Left ventricle myocardium inferior (tissue), 1 donor: ENCODE results near the gene RASAL1. TPM values are rescaled to one million over a fixed set of nuclear protein-coding genes. Genes with fewer than 3 reads are reported as not detected.

Experiments
- DNase-seq: peaks from one replicate; pipeline ENCODE4 v3.0.0-alpha.2; 2020
- H3K27ac ChIP-seq: fragments of 200-600 bp; replicated peaks from 2 replicates; pipeline ENCODE4 v1.8.0; 2021
- H3K27me3 ChIP-seq: fragments of 200-600 bp; 2 replicates; pipeline ENCODE4 v1.8.0; 2021; ENCODE audit warnings: low read depth
- H3K36me3 ChIP-seq: fragments of 200-600 bp; 2 replicates; pipeline ENCODE4 v1.8.0; 2021
- H3K4me1 ChIP-seq: fragments of 200-600 bp; 2 replicates; pipeline ENCODE4 v1.8.0; 2021
- H3K4me3 ChIP-seq: fragments of 200-600 bp; 2 replicates; pipeline ENCODE4 v1.8.0; 2021; ENCODE audit warnings: mild to moderate bottlenecking, moderate library complexity
- H3K9me3 ChIP-seq: fragments of 200-600 bp; replicated peaks from 2 replicates; pipeline ENCODE4 v1.8.0; 2021
- intact Hi-C: fragments of 100-400 bp; cut with micrococcal nuclease; formaldehyde crosslinking; loops from one replicate; pipeline ENCODE4 v1.11.0; 2022
- microRNA-seq: library from miRNA; unstranded; fragments of <30 nt; microRNA quantifications from one replicate; pipeline ENCODE4 v1.2.0, GENCODE V29; 2020
- total RNA-seq: library from RNA; stranded (reverse); fragmentation: NEBNext Ultra II Directional; extraction: Animal tissue kit (Norgen Biotek cat#: 25700); gene quantifications from one replicate; pipeline ENCODE4 v1.2.1, GENCODE V29; 2021
- TF ChIP-seq, protein P1 (sequence below): fragments of 200-600 bp; IDR thresholded peaks from 2 replicates; pipeline ENCODE4 v1.8.0; 2021; ENCODE audit warnings: antibody characterized with exemption, mild to moderate bottlenecking, borderline replicate concordance
- donor health status: DM: no; HTN: yes; CAD: no; lungs with severe emphysema.

Gene RASAL1
- total RNA-seq, 1 donor from 2014 or later = not detected

DNA sequence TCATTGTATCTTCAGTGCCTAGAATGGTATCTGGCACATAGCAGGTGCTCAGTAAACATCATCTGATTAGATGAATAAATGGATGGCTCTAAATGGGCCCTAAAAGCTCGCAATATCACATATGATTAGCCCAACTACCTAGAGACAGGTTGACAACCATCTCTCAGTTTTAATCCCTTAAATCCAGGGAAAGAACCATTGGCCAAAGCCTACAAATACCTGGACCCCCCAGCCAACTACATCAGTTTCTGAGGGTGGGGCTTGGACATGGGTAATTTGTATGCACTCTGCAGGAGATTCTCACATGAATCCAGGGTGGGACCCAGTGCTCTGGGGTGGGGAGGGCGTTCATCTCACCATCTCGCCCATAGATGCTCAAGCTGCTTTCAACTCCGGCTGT is 83.8 kb downstream of the RASAL1 start:
- Histone ChIP-seq H3K4me3 (no peak overlapping the region), H3K27me3 (peaks cover 80% of the 10 kb centered on the region), H3K27ac (no peak overlapping the region), H3K9me3 (no peaks in the 10 kb centered on the region), H3K4me1 (peaks cover 6% of the 10 kb centered on the region), H3K36me3 (no peaks in the 10 kb centered on the region)
- intact Hi-C loops = no loop called here
- TF ChIP-seq, protein P1, sequence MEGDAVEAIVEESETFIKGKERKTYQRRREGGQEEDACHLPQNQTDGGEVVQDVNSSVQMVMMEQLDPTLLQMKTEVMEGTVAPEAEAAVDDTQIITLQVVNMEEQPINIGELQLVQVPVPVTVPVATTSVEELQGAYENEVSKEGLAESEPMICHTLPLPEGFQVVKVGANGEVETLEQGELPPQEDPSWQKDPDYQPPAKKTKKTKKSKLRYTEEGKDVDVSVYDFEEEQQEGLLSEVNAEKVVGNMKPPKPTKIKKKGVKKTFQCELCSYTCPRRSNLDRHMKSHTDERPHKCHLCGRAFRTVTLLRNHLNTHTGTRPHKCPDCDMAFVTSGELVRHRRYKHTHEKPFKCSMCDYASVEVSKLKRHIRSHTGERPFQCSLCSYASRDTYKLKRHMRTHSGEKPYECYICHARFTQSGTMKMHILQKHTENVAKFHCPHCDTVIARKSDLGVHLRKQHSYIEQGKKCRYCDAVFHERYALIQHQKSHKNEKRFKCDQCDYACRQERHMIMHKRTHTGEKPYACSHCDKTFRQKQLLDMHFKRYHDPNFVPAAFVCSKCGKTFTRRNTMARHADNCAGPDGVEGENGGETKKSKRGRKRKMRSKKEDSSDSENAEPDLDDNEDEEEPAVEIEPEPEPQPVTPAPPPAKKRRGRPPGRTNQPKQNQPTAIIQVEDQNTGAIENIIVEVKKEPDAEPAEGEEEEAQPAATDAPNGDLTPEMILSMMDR = no peak
- no peak for DNase-seq

GRCh38 chr12:113050795-113051194 is 84.8 kb downstream of the RASAL1 start:
- no peak for DNase-seq
- H3K4me1 ChIP-seq = no peaks in the 10 kb centered on the region
- TF ChIP-seq, protein P1 = no peak
- H3K27ac ChIP-seq = no peak overlapping the region
- no peaks in the 10 kb centered on the region for H3K36me3 ChIP-seq
- H3K27me3 ChIP-seq = peaks cover 77% of the 10 kb centered on the region
- intact Hi-C loops = no loop called here
- H3K9me3 ChIP-seq = no peaks in the 10 kb centered on the region
- H3K4me3 ChIP-seq = no peak overlapping the region

- Histone ChIP-seq H3K36me3 (no peaks in the 10 kb centered on the region), H3K4me3 (no peak overlapping the region), H3K9me3 (no peaks in the 10 kb centered on the region), H3K27ac (no peak overlapping the region), H3K4me1 (no peaks in the 10 kb centered on the region), H3K27me3 (peaks cover 75% of the 10 kb centered on the region)
- no peak for DNase-seq
- TF ChIP-seq, protein P1 = peak; percentile 27
- intact Hi-C loops = loop anchor here (2.0 to 10.0 kb wide), 2 partner anchors 49 to 125 kb away; no protein-coding TSS in a partner anchor
Measured at GRCh38 chr12:113049976-113050742, 85.4 kb downstream of the RASAL1 start.

Small RNA genes within 50 kb of the gene (microRNA-seq; reads per million reads assigned to microRNA genes)
- not detected for gene MIR7106

Other genes with a start within 250 kb of the RASAL1 start
- gene OAS1, start 228.8 kb downstream of the RASAL1 start, total RNA-seq = 4.8 TPM
- gene OAS3, start 197.3 kb downstream of the RASAL1 start, total RNA-seq = 5.4 TPM
- gene OAS2, start 157.2 kb downstream of the RASAL1 start, total RNA-seq = 4.8 TPM
- 1.5 TPM for gene DTX1, start 79.0 kb downstream of the RASAL1 start, total RNA-seq
- gene CFAP73, start 14.0 kb upstream of the RASAL1 start, total RNA-seq = not detected
- gene DDX54, start 49.7 kb upstream of the RASAL1 start, total RNA-seq = 34.7 TPM
- 17.9 TPM for gene RITA1, start 50.0 kb upstream of the RASAL1 start, total RNA-seq
- gene TPCN1, start 85.7 kb upstream of the RASAL1 start, total RNA-seq = 153 TPM
- 9.2 TPM for gene SLC8B1, start 199.3 kb upstream of the RASAL1 start, total RNA-seq
- gene PLBD2, start 222.8 kb upstream of the RASAL1 start, total RNA-seq = 28.9 TPM